ENCODE data around the gene PRKAG2. TPM values are rescaled to one million over a fixed set of nuclear protein-coding genes. Genes with fewer than 3 reads are reported as not detected.

The PRKAG2 gene
- total RNA-seq, 2 experiments from 2014 or later, result 39.3 to 42.3 TPM

DNA sequence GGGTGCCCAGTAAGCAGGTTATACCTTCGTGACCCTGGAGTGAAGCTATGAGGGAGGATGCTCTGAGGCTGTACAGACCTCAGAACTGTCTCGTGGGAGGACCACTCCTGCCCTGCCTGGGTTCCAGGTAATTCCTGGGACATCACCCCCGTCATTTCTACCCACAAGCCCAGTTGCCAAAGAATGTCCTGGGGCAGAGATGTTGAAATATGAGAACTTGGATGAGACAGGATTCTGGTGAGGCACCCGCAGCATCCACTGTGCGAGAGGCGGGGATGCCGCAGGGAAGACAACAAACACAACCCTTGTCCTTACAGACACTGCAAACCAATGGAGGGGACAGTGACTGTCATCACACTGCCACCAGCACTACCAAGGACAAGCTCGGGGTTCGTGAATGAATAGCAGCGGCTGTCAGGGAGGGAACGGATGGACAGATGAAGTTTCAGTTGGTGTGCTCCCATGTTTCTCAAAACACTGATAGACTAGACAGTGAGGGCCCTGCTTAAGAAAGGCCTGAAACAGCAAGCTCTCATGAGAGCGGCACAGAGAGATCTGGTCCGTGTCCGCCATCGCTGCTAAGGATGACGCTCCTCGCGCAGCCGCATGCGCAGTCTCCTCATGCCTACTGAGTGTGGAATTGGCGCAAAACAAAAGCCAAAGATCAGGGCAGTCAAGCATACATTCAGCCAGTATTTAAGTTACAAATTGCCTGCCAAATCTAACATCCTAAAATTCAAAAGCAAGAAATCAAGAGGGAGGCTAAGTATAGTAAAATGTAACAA lies 275.2 kb downstream of the PRKAG2 start:
- POLR2A ChIA-PET, result interaction anchor here (1.1 kb wide), 1 partner anchor 124 kb away, joined by 4 read pairs; no protein-coding TSS in a partner anchor
- H3K27ac Mint-ChIP-seq, result no peak overlapping the region

DNA sequence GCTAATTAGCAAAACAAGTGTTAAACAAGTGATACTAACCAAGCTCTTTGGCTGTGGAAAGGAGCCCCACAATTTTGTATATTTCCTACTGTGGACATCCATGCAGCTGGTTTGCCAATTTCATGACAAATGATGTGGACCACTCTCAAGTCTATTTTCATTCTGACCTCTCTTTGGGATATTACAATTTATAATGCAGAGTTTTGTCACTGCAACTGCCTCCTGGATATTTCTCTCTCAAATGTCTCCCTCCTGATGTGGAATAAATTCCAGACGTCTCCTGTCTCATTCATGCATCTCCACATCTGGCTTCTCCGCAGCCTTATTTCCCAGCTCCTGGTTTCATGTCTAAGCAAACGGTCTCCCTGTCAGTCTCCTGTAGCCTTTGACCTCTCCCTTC lies 276.6 kb downstream of the PRKAG2 start:
- Mint-ChIP-seq H3K4me3 (no peak overlapping the region), H3K4me1 (ENCODE audit: low read depth) (peaks cover 16% of the 10 kb centered on the region), H3K27me3 (no peaks in the 10 kb centered on the region), H3K36me3 (ENCODE audit: low read depth) (peaks cover 31% of the 10 kb centered on the region), H3K9me3 (no peaks in the 10 kb centered on the region), H3K27ac (no peak overlapping the region)
- ATAC-seq (ENCODE audit: poor library complexity), result no peak
- no peak overlapping the region for H3K27ac ChIP-seq (ENCODE audit: low read depth in 1 of 2, low read length in 2 of 2)
- TF ChIP-seq, protein P1, sequence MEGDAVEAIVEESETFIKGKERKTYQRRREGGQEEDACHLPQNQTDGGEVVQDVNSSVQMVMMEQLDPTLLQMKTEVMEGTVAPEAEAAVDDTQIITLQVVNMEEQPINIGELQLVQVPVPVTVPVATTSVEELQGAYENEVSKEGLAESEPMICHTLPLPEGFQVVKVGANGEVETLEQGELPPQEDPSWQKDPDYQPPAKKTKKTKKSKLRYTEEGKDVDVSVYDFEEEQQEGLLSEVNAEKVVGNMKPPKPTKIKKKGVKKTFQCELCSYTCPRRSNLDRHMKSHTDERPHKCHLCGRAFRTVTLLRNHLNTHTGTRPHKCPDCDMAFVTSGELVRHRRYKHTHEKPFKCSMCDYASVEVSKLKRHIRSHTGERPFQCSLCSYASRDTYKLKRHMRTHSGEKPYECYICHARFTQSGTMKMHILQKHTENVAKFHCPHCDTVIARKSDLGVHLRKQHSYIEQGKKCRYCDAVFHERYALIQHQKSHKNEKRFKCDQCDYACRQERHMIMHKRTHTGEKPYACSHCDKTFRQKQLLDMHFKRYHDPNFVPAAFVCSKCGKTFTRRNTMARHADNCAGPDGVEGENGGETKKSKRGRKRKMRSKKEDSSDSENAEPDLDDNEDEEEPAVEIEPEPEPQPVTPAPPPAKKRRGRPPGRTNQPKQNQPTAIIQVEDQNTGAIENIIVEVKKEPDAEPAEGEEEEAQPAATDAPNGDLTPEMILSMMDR (IDR thresholded peaks at IDR 0.05), result no peak
- intact Hi-C loops (cut with DNase I, micrococcal nuclease), result no loop called here
- peaks cover 12% of the 10 kb centered on the region for H3K36me3 ChIP-seq (ENCODE audit: insufficient read depth, low read length)
- no peak for DNase-seq
- H3K9me3 ChIP-seq (ENCODE audit: control insufficient read depth in 1 of 2, insufficient read depth in 1 of 2, low read length in 2 of 2), result no peaks in the 10 kb centered on the region
- no peak overlapping the region for H3K4me3 ChIP-seq (ENCODE audit: low read length)
- no peaks in the 10 kb centered on the region for H3K4me1 ChIP-seq (ENCODE audit: insufficient read depth, low read length)
- ChIA-PET CTCF (no interaction called here), POLR2A (no interaction called here)
- H3K27me3 ChIP-seq (ENCODE audit: control insufficient read depth in 1 of 2, insufficient read depth in 2 of 2, low read length in 2 of 2), result no peaks in the 10 kb centered on the region

More for the DNA sequence above, 275.2 kb downstream of the PRKAG2 start:
- Histone ChIP-seq H3K27ac (ENCODE audit: low read depth in 1 of 2, low read length in 2 of 2) (no peak overlapping the region), H3K4me3 (ENCODE audit: low read length) (no peak overlapping the region), H3K4me1 (ENCODE audit: insufficient read depth, low read length) (no peaks in the 10 kb centered on the region), H3K9me3 (ENCODE audit: control insufficient read depth in 1 of 2, insufficient read depth in 1 of 2, low read length in 2 of 2) (no peaks in the 10 kb centered on the region), H3K36me3 (ENCODE audit: insufficient read depth, low read length) (peaks cover 11% of the 10 kb centered on the region), H3K27me3 (ENCODE audit: control insufficient read depth in 1 of 2, insufficient read depth in 2 of 2, low read length in 2 of 2) (no peaks in the 10 kb centered on the region)
- ATAC-seq (ENCODE audit: poor library complexity), result no peak
- CTCF ChIA-PET, result no interaction called here
- no peak overlapping the region for H3K4me3 Mint-ChIP-seq
- peaks cover 15% of the 10 kb centered on the region for H3K4me1 Mint-ChIP-seq (ENCODE audit: low read depth)
- H3K9me3 Mint-ChIP-seq, result no peaks in the 10 kb centered on the region
- peaks cover 28% of the 10 kb centered on the region for H3K36me3 Mint-ChIP-seq (ENCODE audit: low read depth)
- intact Hi-C loops (cut with DNase I, micrococcal nuclease), result no loop called here
- no peaks in the 10 kb centered on the region for H3K27me3 Mint-ChIP-seq
- TF ChIP-seq, protein P1 (IDR thresholded peaks at IDR 0.05), result no peak
- DNase-seq, result no peak

- H3K4me3 Mint-ChIP-seq, result no peak overlapping the region
- H3K27me3 Mint-ChIP-seq, result no peaks in the 10 kb centered on the region
- no peaks in the 10 kb centered on the region for H3K4me1 ChIP-seq (ENCODE audit: insufficient read depth, low read length)
- H3K27ac ChIP-seq (ENCODE audit: low read depth in 1 of 2, low read length in 2 of 2), result no peak overlapping the region
- ChIA-PET CTCF (no interaction called here), POLR2A (no interaction called here)
- DNase-seq (no peak), ATAC-seq (ENCODE audit: poor library complexity) (no peak)
- TF ChIP-seq, protein P1 (IDR thresholded peaks at IDR 0.05), result no peak
- peaks cover 16% of the 10 kb centered on the region for H3K4me1 Mint-ChIP-seq (ENCODE audit: low read depth)
- H3K9me3 Mint-ChIP-seq, result no peaks in the 10 kb centered on the region
- H3K36me3 Mint-ChIP-seq (ENCODE audit: low read depth), result peaks cover 32% of the 10 kb centered on the region
- H3K36me3 ChIP-seq (ENCODE audit: insufficient read depth, low read length), result peaks cover 19% of the 10 kb centered on the region
- H3K4me3 ChIP-seq (ENCODE audit: low read length), result no peak overlapping the region
- intact Hi-C loops (cut with DNase I, micrococcal nuclease), result no loop called here
- no peaks in the 10 kb centered on the region for H3K27me3 ChIP-seq (ENCODE audit: control insufficient read depth in 1 of 2, insufficient read depth in 2 of 2, low read length in 2 of 2)
- H3K27ac Mint-ChIP-seq, result no peak overlapping the region
- H3K9me3 ChIP-seq (ENCODE audit: control insufficient read depth in 1 of 2, insufficient read depth in 1 of 2, low read length in 2 of 2), result no peaks in the 10 kb centered on the region
Observed at GRCh38 chr7:151599401-151600227, 277.3 kb downstream of the PRKAG2 start.
